Right atrium auricular region (tissue), 2 donors: ENCODE results near the gene MRAP. TPM values are rescaled to one million over a fixed set of nuclear protein-coding genes. Genes with fewer than 3 reads are reported as not detected.

Experiments
- DNase-seq: peaks from one replicate; pipeline ENCODE4 v3.0.0-alpha.2; 2019; ENCODE audit warnings: low spot score
- H3K27ac ChIP-seq, 2 donors: fragments of 200-600 bp; sonication (generic); 1 replicate in 1 of 2; 2 replicates in 1 of 2; pipeline ENCODE4 v1.5.1; 2016 to 2019
- H3K27me3 ChIP-seq, 2 donors: fragments of 200-600 bp; sonication (generic); one replicate each; pipeline versions ENCODE4 v1.5.1 to v1.6.0; 2017 to 2019
- H3K36me3 ChIP-seq: fragments of 200-600 bp; sonication (generic); one replicate; pipeline ENCODE4 v1.5.1; 2016
- H3K4me1 ChIP-seq, 2 donors: fragments of 200-600 bp; sonication (generic); one replicate each; pipeline versions ENCODE4 v1.5.1 to v1.6.0; 2017 to 2019
- H3K4me3 ChIP-seq, 2 donors: fragments of 200-600 bp; sonication (generic); 1 replicate in 1 of 2; 2 replicates in 1 of 2; pipeline ENCODE4 v1.5.1; 2017 to 2019; ENCODE audit warnings: mild to moderate bottlenecking in 1 of 2, moderate library complexity in 1 of 2
- H3K9me3 ChIP-seq, 2 donors: fragments of 200-600 bp; sonication (generic); one replicate each; pipeline ENCODE4 v1.5.1; 2019
- CTCF ChIP-seq, 2 donors: fragments of 200-600 bp; sonication (generic); IDR thresholded peaks; one replicate each; pipeline ENCODE4 v1.5.1; 2019; ENCODE audit warnings: antibody characterized with exemption in 2 of 2
- total RNA-seq, 2 donors: library from RNA; depleted of rRNA; stranded (reverse); fragments of >200 nt; gene quantifications; one replicate each; pipeline ENCODE4 v1.1.0, GENCODE V29; 2016

The MRAP gene
- total RNA-seq, 2 donors from 2014 or later = 5.3 TPM; not detected in 1

- Histone ChIP-seq H3K9me3 (no peaks in the 10 kb centered on the region), H3K4me3 (no peak overlapping the region), H3K36me3 (no peaks in the 10 kb centered on the region), H3K27ac (no peak overlapping the region), H3K4me1 (no peaks in the 10 kb centered on the region), H3K27me3 (no peaks in the 10 kb centered on the region)
- no peak for DNase-seq
- no peak for TF ChIP-seq CTCF (IDR thresholded peaks at IDR 0.05)
Observed at GRCh38 chr21:32300117-32300681, 1.5 kb downstream of the MRAP start.

- no peaks in the 10 kb centered on the region for H3K4me1 ChIP-seq
- TF ChIP-seq CTCF (IDR thresholded peaks at IDR 0.05) = no peak
Observed at GRCh38 chr21:32301596-32301995, 2.9 kb downstream of the MRAP start.

GRCh38 chr21:32302560-32302959 lies 3.9 kb downstream of the MRAP start:
- H3K27me3 ChIP-seq = no peaks in the 10 kb centered on the region
- H3K27ac ChIP-seq = no peak overlapping the region
- no peaks in the 10 kb centered on the region for H3K9me3 ChIP-seq
- DNase-seq = no peak
- H3K4me1 ChIP-seq = no peaks in the 10 kb centered on the region
- no peak for TF ChIP-seq CTCF (IDR thresholded peaks at IDR 0.05)
- H3K4me3 ChIP-seq = no peak overlapping the region
- H3K36me3 ChIP-seq = no peaks in the 10 kb centered on the region

More at GRCh38 chr21:32301596-32301995, 2.9 kb downstream of the MRAP start:
- Histone ChIP-seq H3K27ac (no peak overlapping the region), H3K27me3 (no peaks in the 10 kb centered on the region), H3K4me3 (no peak overlapping the region), H3K36me3 (no peaks in the 10 kb centered on the region), H3K9me3 (no peaks in the 10 kb centered on the region)
- no peak for DNase-seq

GRCh38 chr21:32303385-32303784 lies 4.7 kb downstream of the MRAP start:
- H3K27me3 ChIP-seq = no peaks in the 10 kb centered on the region
- DNase-seq = no peak
- no peak overlapping the region for H3K4me3 ChIP-seq
- H3K9me3 ChIP-seq = no peaks in the 10 kb centered on the region
- no peak for TF ChIP-seq CTCF (IDR thresholded peaks at IDR 0.05)
- H3K27ac ChIP-seq = no peak overlapping the region
- no peaks in the 10 kb centered on the region for H3K36me3 ChIP-seq
- H3K4me1 ChIP-seq = no peaks in the 10 kb centered on the region

GRCh38 chr21:32304998-32305397 lies 6.3 kb downstream of the MRAP start:
- Histone ChIP-seq H3K9me3 (no peaks in the 10 kb centered on the region), H3K36me3 (no peaks in the 10 kb centered on the region), H3K27ac (no peak overlapping the region), H3K4me3 (no peak overlapping the region), H3K4me1 (no peaks in the 10 kb centered on the region), H3K27me3 (no peaks in the 10 kb centered on the region)
- TF ChIP-seq CTCF (IDR thresholded peaks at IDR 0.05) = no peak
- no peak for DNase-seq
